Lower leg skin (tissue), 3 donors: ENCODE data around the gene GPR141.

ENCODE experiments used
- POLR2A ChIP-seq, 2 donors: fragments of 450-650 bp; IDR thresholded peaks; one replicate each; pipeline ENCODE4 v1.6.1; 2016 to 2017; ENCODE audit warnings: antibody characterized with exemption in 2 of 2, mild to moderate bottlenecking in 1 of 2, moderate library complexity in 1 of 2
- TF ChIP-seq, protein P1 (sequence below), 3 donors: fragments of 450-650 bp; IDR thresholded peaks; one replicate each; pipeline ENCODE4 v1.5.1; 2016; ENCODE audit warnings: antibody characterized with exemption in 3 of 3, mild to moderate bottlenecking in 3 of 3, moderate library complexity in 2 of 3

- TF ChIP-seq, protein P1, sequence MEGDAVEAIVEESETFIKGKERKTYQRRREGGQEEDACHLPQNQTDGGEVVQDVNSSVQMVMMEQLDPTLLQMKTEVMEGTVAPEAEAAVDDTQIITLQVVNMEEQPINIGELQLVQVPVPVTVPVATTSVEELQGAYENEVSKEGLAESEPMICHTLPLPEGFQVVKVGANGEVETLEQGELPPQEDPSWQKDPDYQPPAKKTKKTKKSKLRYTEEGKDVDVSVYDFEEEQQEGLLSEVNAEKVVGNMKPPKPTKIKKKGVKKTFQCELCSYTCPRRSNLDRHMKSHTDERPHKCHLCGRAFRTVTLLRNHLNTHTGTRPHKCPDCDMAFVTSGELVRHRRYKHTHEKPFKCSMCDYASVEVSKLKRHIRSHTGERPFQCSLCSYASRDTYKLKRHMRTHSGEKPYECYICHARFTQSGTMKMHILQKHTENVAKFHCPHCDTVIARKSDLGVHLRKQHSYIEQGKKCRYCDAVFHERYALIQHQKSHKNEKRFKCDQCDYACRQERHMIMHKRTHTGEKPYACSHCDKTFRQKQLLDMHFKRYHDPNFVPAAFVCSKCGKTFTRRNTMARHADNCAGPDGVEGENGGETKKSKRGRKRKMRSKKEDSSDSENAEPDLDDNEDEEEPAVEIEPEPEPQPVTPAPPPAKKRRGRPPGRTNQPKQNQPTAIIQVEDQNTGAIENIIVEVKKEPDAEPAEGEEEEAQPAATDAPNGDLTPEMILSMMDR (IDR thresholded peaks at IDR 0.05), result no peak
- no peak for TF ChIP-seq POLR2A (IDR thresholded peaks at IDR 0.05)
Measured at GRCh38 chr7:37666026-37666799, 17.4 kb upstream of the GPR141 start.
